NCI-H1694 treated with DMSO at 0.1 percent for 48 hours (cell line): ENCODE results near the gene TERT.
"Not testable (repeated sequence)": the region's sequence is repeated elsewhere in the genome, so short reads cannot be mapped to it uniquely, and the experiment has no call there.

Source experiments
- DNase-seq: peaks from one replicate; lab custom pipeline; 2025; lab: John Stamatoyannopoulos, UW

The TERT gene

DNA sequence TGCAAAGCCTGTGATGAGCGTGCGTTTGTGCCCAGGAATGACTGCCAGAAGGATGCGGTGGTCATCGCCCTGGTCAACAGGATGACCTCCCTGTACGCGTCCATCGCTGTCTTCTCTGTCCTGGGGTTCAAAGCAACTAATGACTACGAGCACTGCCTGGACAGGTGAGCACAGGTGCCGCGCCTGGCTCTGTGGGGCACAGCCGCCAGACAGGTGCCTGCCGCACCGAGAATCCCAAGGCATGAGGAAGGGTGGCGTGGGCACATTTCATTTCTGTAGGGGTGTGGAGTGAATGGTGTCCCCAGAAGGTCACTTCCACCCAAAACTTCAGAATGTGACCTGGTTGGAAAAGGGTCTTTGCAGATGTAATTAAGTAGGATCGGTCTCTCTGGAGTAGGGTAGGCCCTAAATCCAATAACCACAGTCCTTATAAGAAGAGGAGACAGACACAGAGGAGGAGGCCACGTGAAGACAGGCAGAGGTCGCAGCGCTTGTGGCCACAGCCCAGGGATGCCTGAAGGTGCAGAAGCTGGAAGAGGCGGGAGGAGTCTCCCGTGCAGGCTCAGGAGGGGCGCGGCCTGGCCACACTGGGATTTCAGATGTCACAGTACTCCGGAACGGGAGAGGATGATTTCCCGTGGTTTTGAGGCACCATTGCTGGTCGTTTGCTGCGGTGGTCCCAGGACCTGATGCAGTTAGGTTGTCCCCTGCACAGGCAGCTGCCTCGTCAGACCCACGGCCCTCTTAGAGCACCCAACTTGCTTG is 54.2 kb downstream of the TERT start:
- no peak for DNase-seq

DNA sequence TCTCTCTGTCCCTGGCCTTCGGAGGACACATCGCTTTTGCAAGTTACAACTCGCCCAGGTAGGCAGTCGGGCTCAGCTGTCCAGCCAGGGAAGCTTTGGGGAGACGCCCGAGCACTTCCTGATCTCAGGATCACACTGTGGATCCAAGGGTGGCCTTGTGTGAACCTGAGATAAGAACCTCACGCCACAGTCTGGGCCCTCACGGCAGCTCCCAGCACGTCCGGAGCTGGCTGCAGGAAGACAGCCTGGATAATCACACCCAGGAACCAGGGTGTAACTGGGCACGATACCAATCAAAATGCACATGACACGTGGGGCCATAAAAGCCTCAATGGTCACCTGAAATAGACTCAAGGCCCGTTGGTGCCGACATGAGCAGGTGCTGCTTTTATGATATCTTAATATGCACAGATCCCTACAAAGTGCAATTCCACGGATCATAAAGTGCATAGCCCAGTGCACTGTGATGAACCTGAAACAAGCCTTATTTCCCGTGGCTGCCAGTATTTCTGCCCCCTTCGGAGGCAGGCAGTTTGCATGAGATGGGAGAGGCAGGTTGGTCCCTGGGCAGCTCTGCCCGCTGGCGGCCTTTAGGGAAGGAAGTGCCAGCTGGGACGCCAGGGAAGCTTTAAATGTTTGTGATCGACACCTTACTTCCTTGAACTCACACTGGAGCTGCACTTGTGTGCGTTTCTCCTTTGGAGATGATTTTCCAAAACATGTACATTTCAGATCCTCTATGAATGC is 55.2 kb downstream of the TERT start:
- no peak for DNase-seq

DNA sequence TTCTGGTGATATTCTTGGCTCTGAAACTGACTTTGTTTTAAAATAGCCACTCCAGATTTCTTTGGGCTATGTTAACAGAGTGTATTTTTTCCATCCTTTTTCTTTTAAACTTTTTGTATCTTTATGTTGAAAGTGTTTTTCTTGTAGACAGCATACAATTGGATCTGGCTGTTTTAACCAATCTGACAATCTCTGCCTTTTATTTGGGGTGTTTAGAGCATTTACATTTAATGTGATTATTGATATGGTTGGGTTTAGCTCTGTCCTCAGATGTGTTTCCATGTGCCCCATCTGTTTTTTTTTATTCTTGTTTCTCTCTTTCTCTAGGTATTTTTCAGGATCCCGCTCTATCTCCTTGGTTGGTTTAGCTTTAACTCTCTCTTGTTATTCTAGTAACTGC is 59.0 kb downstream of the TERT start:
- no peak for DNase-seq

DNA sequence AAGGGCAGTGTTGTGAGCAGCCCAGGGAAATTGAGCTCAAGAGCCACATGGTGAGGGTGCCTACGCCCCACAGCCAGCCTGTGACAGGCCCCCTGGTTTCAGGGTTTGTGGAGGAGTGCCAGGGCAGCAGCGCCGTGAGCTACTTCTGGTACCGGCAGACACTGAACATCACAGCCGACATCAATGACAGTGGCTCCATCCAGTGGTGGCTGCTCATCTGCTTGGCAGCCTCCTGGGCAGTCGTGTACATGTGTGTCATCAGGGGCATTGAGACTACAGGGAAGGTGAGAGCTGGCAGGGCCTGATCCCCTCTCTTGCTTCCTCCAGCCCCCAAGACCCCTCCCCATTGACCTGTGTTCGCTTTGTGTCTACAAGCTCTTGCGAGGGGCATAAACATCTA is 59.5 kb downstream of the TERT start:
- DNase-seq = peak; percentile 11

DNA sequence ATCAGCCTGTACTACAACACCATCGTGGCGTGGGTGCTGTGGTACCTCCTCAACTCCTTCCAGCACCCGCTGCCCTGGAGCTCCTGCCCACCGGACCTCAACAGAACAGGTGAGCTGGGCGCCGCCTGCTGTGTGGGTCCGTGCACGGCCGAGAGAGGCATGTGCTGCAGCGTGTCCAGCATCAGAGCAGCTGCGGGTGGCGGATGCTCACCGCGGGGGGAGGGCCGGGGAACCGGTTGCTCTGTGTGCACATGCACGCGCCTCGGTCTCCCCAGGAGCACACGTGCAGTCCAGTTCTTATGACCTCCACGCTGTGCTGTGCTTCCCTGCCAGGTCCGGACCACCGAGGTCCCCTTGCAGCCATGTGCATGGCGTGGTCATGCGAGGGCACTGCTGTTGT is 62.1 kb downstream of the TERT start:
- DNase-seq = no peak

DNA sequence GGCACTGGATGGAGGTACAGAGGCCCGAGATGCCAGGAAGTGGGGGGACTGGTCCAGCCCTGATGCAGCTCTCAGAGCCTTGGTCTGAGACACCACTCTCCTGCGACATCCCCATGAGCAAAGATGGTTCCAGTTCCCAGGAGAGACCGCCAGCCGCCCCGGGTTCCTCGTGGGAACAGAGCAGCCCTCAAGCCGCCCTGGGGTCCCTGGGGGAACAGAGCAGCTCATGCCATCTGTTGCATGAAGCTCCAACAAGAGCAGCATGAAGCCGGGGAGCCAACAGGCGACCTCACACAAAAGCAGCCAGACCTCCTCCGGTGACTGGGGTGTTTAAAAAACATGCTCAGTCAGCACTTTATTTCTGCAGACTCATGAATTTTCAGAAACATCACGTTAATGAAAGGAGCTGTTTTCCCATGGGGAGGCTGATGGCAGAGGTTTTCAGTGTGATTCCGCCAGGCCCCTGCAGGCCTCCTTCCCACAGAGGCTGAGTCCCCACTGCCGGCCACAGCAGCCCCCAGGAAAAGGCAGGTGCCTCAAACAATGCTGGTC is 63.4 kb downstream of the TERT start:
- DNase-seq = peak; percentile 76

DNA sequence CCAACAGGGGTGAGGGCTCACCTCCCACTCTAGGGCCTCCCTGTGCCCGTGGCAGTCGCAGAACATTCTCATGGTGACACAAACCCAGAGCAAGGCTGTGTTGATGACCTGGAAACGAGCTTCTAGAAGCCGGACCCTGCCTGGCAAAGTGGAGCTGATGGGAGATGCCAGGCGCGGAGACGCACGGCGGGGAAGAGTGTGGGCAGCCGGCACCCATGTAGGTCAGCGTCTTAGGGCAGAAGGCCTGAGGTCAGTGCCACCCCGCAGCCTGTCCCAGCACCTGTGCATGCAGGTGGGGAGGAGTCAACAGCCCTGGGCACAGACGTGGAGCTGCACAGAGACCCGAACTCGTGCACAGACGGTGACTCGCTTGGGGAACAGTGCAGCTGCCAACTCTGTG is 64.3 kb downstream of the TERT start:
- no peak for DNase-seq

DNA sequence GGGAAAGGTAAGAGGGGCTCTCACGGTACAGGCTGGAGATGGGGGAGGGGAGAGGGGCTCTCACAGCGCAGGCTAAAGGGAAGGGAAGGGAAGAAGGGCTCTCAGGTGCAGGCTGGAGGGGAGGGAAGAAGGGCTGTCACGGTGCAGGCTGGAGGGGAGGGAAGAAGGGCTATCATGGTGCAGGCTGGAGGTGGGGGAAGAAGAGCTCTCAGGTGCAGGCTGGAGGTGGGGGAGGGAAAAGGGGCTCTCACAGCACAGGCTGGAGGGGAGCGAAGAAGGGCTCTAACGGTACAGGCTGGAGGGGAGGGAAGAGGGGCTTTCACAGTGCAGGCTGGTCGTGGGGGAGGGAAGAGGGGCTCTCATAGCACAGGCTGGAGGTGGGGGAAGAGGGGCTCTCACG is 65.0 kb downstream of the TERT start:
- DNase-seq = no peak

DNA sequence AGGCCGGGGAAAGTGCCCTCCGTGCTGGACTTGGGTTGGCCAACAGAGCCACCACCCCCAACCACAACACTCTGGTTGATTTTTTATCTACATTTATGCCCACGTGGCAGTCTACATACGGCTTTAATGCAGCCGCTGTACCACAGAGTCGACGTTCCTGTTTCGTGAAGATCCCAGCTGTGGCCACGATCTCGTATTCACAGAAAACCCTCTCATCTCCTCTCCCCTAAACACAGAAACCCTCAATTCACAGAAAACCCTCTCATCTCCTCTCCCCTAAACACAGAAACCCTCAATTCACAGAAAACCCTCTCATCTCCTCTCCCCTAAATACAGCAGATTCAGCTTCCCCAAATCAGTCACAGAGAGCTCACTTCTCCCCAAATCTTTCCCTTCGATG is 65.8 kb downstream of the TERT start:
- not testable (repeated sequence) for DNase-seq

DNA sequence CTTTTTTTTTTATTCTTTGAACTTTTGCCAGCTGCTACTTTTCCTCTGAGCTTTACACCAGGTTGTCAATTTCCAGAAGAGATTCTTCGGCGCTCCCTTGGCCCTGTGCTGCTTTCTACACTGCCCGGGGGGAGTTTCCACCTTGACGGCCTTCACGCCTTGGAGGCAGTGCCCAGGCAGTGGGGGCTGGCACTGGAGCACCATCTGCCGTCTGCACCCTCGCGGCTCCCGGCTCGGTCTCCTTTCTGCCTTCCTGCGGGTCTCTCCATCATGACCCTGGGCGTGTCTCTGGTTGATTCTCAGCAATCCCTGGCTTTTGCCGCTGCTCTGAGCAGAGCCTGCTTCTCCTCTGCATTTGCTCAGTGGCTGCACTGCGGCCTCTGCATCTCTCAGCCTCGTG is 66.7 kb downstream of the TERT start:
- DNase-seq = peak; percentile 32

DNA sequence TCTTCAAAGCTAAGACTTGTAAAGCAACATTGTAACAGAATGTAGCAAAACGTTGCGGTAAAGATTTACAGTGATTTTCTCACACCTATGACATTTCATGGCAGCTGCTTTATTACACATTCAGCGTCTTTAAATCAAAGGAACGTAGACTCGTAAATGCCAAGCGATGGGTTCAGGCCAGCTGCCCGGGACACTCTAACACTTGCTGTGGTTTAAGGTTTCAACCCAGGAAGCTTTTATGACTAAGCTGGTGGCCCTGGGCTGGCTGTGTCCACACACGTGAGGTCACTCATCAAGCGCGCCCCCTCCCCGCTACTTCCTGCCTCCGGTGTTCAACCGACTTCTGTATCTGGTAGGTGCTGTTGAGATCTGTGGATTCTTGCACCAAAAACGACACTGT is 67.2 kb downstream of the TERT start:
- DNase-seq = no peak

DNA sequence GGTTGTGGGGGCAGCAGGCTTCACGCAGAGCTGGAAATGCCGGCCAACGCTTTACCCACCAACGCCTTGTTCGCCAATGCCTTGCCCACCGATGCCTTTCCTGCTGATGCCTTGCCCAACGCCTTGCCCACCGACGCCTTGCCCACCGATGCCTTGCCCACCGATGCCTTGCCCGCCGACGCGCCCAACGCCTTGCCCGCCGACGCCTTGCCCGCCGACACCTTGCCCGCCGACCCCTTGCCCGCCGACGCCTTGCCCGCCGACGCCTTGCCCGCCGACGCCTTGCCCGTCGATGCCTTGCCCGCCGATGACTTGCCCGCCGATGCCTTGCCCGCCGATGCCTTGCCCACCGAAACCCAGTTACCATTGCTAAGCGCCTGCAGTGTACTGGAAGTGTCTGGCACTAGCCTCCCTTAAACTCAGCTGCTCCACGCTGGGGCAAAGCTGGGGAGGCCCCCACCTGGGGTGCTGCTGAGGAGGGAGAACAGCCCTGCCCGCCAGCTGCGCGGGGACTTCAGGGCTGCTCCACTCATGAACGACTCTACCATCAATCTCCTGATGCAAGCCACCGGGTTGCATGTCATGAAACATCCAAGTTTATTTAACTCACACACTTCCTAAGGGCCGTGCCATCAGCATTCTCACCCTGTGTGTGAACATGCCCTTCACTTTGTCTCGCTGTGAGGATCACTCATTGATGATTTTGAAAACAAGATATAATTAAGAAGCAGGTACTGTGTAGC is 67.9 kb downstream of the TERT start:
- no peak for DNase-seq

DNA sequence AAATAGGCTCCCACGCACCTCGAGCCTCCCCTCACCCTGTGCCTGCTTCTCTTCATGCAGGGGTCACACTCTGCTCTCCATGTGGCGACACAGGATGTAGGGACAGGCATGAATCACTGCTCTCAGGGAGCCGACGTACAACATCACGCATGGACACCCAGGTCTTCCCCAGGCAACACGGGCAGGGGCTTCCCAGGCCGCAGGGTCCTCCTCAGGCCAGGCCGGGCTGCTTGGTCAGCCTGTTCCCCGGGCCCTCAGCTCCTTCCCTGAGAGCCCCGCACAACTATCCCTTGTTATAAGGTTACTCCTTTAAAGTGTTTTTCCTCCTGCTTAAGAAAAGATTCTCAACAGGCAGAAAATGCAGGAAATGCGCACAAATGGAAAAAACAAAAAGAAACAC is 68.6 kb downstream of the TERT start:
- no peak for DNase-seq

DNA sequence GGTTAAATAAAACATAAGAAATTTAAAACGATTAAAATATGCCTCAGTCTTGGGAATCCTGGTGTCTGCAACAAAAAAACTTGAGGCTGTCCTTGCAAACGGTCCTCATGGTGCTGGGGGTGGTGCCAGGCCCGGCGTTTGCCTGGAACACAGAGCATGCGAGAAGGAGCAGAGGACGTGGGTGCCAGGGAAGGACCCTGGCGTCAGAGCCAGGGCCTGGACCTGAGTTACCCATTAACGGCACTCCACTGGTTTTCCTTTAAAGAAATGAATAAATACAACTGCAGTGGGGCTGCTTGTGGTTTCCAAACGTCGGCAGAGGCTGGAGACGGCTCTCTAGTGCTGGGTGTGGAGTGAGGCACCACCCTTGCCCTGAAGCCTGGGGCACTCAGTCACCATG is 69.8 kb downstream of the TERT start, which contains the start of gene SLC6A18:
Gene SLC6A18 (plus strand): TSS at position 301 of the 400 bp plus-strand sequence. CDS start 97 bp downstream, at position 398.
- DNase-seq = no peak

DNA sequence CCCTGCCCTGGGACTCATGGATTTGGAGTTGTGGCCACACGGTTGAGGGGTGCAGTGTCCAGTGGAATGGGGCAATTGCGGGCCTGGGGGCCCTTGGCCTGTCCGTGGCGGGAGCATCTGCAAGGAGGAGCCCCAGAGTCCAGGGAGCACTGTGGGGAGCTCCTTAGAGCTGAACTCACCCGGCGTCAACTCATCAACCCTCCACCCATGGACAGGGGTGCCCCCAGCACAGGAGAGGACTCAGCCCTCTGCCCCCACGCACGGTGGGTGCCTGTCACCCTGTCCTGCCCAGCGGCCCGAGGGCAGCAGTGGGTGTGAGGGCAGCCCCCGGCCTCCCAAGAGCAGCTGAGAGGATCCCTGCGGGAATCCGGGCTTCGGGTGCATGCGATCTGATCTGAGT is 70.2 kb downstream of the TERT start:
- DNase-seq = no peak

DNA sequence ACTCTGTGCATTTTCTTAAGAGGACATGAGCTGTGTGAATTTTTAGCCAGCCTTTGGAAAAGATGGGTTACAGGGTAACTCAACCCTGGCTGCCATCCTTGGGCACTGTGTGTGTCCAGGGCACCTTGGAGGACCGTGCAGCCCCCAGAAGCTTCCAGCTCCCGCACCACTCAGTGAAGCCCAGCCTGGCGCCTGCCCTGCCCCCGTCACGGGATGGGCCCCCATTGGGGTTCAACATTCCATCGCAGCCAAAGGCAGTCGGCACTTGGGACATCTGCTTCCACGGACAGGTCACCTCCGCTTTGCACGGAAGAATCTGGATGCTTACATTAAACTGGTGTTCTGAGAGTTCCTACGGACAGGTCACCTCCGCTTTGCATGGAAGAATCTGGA is 71.6 kb downstream of the TERT start:
- no peak for DNase-seq

DNA sequence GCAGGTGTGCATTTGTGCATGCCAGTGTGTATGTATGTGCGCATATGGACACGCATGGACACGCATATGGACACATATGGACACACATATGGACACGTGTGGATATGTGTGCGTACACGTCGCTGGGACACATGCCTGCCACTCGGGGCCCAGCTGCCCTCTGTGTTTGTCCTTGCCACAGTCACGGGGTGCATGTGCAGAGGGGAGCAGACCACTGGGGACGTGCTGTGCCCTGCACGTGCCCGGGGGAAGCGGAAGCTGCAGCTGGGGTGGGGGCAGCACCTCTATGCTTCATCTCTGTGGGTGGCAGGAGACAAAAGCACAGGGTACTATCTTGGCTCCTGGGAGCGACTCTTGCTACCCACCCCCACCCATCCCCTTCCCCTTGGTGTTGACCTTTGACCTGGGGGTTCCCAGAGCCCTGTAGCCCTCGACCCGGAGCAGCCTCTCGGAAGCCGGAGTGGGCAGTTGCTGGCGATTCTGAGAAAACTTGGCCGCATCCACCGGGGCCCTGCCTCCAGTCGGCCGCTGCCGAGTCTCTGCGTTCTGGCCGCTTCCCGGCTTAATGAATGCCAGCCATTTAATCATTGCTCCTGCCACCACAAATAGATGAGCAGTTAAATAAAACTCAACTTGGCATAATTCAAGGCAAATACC is 72.1 kb downstream of the TERT start:
- DNase-seq = no peak

DNA sequence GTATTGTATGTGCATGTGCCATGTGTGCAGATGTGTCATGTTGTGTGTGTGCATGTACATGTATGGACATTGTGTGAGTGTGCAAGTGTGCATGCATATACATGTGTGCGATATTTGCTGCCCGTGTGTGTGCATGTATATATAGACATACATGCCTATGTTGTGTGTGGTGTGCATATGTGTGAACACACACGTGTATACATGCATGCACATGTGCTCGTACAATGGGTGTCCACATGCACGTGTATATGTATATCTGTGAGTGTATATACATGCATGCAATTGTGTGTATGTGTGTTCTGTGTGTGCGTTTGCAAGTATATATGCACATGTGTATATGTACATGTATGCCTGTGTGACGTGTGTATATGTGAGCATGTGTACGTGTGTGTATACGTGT is 72.7 kb downstream of the TERT start:
- no peak for DNase-seq

DNA sequence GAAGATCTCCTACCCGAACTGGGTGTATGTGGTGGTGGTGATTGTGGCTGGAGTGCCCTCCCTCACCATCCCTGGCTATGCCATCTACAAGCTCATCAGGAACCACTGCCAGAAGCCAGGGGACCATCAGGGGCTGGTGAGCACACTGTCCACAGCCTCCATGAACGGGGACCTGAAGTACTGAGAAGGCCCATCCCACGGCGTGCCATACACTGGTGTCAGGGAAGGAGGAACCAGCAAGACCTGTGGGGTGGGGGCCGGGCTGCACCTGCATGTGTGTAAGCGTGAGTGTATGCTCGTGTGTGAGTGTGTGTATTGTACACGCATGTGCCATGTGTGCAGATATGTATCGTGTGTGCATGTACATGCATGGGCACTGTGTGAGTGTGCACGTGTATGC is 73.1 kb downstream of the TERT start:
- DNase-seq = no peak

DNA sequence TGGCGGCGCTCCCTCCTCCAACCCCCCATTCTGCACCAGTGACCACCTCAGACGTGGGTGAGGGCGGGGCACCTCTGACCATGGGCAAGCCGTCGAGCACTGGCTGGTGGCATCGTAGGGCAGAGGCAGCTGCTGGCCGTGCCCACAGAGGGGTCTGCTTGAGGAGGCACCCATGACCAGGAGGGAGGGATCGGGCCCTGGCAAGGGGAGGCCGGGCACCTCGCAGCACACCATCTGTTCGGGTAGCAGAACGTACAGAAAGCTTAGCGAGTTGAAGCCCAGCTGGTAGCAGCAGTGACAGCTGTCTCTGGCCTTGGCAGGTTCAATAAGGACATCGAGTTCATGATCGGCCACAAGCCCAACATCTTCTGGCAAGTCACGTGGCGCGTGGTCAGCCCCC is 74.0 kb downstream of the TERT start:
- peak; percentile 62 for DNase-seq

DNA sequence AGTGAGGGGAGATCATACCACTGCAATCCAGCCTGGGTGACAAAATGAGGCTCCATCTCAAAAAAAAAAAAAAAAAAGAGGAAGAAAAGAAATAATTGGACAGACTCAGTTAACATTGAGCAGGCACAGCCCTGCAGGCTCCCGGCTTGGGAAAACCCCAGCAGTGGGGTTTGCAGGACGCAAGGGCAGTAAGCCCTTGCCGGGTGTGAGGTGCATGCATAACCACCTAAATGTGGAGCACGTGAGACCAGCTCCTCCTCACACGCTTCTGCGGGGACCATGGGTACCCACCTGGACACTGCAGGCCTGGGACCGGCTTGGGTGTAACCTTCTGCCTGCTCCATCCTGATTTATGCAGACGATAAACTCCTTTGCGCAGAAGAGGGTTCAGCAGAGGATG is 74.5 kb downstream of the TERT start:
- DNase-seq = no peak

DNA sequence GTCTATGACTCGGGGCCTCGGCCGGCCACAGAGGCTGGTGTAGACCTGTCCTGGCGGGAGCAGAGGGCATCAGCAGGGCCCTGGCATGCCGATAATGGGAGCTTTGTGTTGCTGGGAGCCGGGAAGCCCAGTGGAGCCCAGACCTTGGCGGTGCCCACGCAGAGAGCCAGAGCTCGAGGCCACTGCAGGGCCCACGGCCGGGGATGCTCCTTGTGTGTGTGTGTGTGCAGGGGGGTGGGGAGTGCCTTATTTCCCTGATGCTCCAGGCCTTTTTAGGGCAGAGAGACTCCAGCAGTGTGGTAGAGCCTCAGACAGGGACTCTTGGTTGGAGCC is 75.1 kb downstream of the TERT start:
- no peak for DNase-seq
